ENCODE results near the gene MMP25.
A peak's percentile ranks its signal among the peaks of the same experiment; 100 is the strongest.
"Not testable (repeated sequence)": the region's sequence is repeated elsewhere in the genome, so short reads cannot be mapped to it uniquely, and the experiment has no call there.

MMP25 gene

GRCh38 chr16:3056336-3057180, 10.2 kb downstream of the MMP25 start:
- no peak for DNase-seq

- DNase-seq, result no peak
These were observed 11.1 kb downstream of the MMP25 start for GRCh38 chr16:3057181-3058138.

- peak; percentile 41 for DNase-seq
These were observed 12.0 kb downstream of the MMP25 start for GRCh38 chr16:3058139-3059030.

GRCh38 chr16:3059041-3059722, 12.8 kb downstream of the MMP25 start:
- DNase-seq, result peak; percentile 81

- DNase-seq, result no peak
These were observed 13.4 kb downstream of the MMP25 start for GRCh38 chr16:3059723-3060242.

- no peak for DNase-seq
These were observed 14.2 kb downstream of the MMP25 start for GRCh38 chr16:3060339-3061127.

- no peak for DNase-seq
These were observed 16.2 kb downstream of the MMP25 start for GRCh38 chr16:3062553-3062952.

- DNase-seq, result no peak
These were observed 17.4 kb downstream of the MMP25 start for GRCh38 chr16:3063625-3064386.

GRCh38 chr16:3065069-3065741, 18.8 kb downstream of the MMP25 start, which contains the start of gene IL32:
Gene IL32 (plus strand): TSS chr16:3065640. CDS start chr16:3065812, 172 bp downstream.
- peak; percentile 56 for DNase-seq

- DNase-seq, result no peak
These were observed 19.5 kb downstream of the MMP25 start for GRCh38 chr16:3065742-3066439.

- DNase-seq, result no peak
These were observed 20.0 kb downstream of the MMP25 start for GRCh38 chr16:3066440-3066748.

GRCh38 chr16:3068487-3068886, 22.1 kb downstream of the MMP25 start:
- DNase-seq, result no peak

GRCh38 chr16:3069146-3069545, 22.8 kb downstream of the MMP25 start:
- not testable (repeated sequence) for DNase-seq

- no peak for DNase-seq
These were observed 24.3 kb downstream of the MMP25 start for GRCh38 chr16:3070608-3071111.

GRCh38 chr16:3071655-3072054, 25.3 kb downstream of the MMP25 start:
- no peak for DNase-seq

GRCh38 chr16:3072148-3072547, 25.8 kb downstream of the MMP25 start:
- DNase-seq, result not testable (repeated sequence)

- not testable (repeated sequence) for DNase-seq
These were observed 26.4 kb downstream of the MMP25 start for GRCh38 chr16:3072576-3073263.

- no peak for DNase-seq
These were observed 27.1 kb downstream of the MMP25 start for GRCh38 chr16:3073448-3073847.
